Measurements from ENCODE around the gene AP2B1. TPM values are rescaled to one million over a fixed set of nuclear protein-coding genes. Genes with fewer than 3 reads are reported as not detected.

Gene AP2B1
- total and polyA plus RNA-seq, 9 of the 15 experiments (the other 6 are each of a cell fraction or from before 2014, with no cell fraction given): 60.1 to 287 (median 105) TPM

DNA sequence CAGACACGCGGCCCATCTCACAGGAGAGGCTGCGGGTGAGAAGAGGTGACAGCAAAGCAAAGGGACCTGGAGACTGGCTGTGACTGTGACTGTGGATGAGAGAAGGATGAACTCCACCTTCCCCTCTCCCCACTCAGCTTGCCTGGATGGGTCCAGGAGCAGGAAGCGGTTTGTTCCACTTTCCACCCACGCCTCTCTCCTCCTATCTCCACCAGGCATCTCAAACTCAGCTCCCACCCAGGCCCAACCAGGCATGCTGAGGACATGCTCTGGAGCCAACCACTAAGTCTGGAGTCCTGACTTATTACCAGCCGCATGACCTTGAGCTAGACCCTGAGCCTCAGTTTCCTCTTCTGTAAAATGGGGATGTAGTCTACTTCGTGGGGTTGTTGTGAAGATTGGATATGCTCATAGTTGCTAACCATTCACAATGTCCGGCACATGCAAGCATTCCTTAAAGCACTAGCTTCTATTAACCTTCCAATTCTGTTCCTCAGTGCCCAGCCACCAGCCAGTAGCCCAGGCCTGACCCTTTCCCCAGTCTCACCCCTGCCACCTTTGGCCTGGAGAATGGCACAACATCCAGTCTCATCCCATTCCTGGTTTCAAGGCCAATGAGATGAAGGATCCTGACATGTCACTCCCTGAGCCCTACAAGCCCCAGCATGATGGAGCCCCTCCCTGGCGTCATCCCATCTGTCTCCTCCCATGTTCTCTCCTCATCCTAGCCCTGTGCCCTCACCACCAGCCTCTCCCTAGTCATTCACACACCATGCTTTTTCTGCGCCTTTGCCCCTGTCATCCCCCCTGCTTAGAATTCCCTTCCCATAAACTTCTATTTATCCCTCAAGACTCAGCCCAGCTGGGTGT is 163.6 kb downstream of the AP2B1 start (continued):
- TF ChIP-seq, protein P1, sequence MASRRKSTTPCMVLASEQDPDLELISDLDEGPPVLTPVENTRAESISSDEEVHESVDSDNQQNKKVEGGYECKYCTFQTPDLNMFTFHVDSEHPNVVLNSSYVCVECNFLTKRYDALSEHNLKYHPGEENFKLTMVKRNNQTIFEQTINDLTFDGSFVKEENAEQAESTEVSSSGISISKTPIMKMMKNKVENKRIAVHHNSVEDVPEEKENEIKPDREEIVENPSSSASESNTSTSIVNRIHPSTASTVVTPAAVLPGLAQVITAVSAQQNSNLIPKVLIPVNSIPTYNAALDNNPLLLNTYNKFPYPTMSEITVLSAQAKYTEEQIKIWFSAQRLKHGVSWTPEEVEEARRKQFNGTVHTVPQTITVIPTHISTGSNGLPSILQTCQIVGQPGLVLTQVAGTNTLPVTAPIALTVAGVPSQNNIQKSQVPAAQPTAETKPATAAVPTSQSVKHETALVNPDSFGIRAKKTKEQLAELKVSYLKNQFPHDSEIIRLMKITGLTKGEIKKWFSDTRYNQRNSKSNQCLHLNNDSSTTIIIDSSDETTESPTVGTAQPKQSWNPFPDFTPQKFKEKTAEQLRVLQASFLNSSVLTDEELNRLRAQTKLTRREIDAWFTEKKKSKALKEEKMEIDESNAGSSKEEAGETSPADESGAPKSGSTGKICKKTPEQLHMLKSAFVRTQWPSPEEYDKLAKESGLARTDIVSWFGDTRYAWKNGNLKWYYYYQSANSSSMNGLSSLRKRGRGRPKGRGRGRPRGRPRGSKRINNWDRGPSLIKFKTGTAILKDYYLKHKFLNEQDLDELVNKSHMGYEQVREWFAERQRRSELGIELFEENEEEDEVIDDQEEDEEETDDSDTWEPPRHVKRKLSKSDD (conservative IDR thresholded peaks at IDR 0.05; ENCODE audit: low read length): no peak
- TF ChIP-seq, protein P2, sequence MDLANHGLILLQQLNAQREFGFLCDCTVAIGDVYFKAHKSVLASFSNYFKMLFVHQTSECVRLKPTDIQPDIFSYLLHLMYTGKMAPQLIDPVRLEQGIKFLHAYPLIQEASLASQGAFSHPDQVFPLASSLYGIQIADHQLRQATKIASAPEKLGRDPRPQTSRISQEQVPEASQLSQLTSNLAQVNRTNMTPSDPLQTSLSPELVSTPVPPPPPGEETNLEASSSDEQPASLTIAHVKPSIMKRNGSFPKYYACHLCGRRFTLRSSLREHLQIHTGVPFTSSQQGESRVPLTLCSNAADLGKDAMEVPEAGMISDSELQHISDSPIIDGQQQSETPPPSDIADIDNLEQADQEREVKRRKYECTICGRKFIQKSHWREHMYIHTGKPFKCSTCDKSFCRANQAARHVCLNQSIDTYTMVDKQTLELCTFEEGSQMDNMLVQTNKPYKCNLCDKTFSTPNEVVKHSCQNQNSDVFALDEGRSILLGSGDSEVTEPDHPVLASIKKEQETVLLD (IDR thresholded peaks at IDR 0.05): no peak
- no peak for TF ChIP-seq ZNF561 (CRISPR knock-in tag; conservative IDR thresholded peaks at IDR 0.05)
- no peak for TF ChIP-seq MAFG (tag; conservative IDR thresholded peaks at IDR 0.05)
- no peak for TF ChIP-seq CBX8 (IDR thresholded peaks at IDR 0.05; ENCODE audit: borderline replicate concordance, extremely low read depth, low read depth, low read length, poor library complexity, severe bottlenecking)
- TF ChIP-seq, protein P3, sequence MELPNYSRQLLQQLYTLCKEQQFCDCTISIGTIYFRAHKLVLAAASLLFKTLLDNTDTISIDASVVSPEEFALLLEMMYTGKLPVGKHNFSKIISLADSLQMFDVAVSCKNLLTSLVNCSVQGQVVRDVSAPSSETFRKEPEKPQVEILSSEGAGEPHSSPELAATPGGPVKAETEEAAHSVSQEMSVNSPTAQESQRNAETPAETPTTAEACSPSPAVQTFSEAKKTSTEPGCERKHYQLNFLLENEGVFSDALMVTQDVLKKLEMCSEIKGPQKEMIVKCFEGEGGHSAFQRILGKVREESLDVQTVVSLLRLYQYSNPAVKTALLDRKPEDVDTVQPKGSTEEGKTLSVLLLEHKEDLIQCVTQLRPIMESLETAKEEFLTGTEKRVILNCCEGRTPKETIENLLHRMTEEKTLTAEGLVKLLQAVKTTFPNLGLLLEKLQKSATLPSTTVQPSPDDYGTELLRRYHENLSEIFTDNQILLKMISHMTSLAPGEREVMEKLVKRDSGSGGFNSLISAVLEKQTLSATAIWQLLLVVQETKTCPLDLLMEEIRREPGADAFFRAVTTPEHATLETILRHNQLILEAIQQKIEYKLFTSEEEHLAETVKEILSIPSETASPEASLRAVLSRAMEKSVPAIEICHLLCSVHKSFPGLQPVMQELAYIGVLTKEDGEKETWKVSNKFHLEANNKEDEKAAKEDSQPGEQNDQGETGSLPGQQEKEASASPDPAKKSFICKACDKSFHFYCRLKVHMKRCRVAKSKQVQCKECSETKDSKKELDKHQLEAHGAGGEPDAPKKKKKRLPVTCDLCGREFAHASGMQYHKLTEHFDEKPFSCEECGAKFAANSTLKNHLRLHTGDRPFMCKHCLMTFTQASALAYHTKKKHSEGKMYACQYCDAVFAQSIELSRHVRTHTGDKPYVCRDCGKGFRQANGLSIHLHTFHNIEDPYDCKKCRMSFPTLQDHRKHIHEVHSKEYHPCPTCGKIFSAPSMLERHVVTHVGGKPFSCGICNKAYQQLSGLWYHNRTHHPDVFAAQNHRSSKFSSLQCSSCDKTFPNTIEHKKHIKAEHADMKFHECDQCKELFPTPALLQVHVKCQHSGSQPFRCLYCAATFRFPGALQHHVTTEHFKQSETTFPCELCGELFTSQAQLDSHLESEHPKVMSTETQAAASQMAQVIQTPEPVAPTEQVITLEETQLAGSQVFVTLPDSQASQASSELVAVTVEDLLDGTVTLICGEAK (IDR thresholded peaks at IDR 0.05): no peak
- TF ChIP-seq, protein P3 (CRISPR knock-in tag; IDR thresholded peaks at IDR 0.05): no peak
- TF ChIP-seq ZEB2 (IDR thresholded peaks at IDR 0.05): no peak
- no peak for TF ChIP-seq SMC3 (conservative IDR thresholded peaks at IDR 0.05; ENCODE audit: insufficient read depth, low read depth, low read length)
- no peak for TF ChIP-seq ZNF232 (CRISPR knock-in tag; IDR thresholded peaks at IDR 0.05)
- TF ChIP-seq, protein P4, sequence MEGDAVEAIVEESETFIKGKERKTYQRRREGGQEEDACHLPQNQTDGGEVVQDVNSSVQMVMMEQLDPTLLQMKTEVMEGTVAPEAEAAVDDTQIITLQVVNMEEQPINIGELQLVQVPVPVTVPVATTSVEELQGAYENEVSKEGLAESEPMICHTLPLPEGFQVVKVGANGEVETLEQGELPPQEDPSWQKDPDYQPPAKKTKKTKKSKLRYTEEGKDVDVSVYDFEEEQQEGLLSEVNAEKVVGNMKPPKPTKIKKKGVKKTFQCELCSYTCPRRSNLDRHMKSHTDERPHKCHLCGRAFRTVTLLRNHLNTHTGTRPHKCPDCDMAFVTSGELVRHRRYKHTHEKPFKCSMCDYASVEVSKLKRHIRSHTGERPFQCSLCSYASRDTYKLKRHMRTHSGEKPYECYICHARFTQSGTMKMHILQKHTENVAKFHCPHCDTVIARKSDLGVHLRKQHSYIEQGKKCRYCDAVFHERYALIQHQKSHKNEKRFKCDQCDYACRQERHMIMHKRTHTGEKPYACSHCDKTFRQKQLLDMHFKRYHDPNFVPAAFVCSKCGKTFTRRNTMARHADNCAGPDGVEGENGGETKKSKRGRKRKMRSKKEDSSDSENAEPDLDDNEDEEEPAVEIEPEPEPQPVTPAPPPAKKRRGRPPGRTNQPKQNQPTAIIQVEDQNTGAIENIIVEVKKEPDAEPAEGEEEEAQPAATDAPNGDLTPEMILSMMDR (IDR thresholded peaks at IDR 0.05 in 2 of 3, conservative IDR thresholded peaks at IDR 0.05 in 1 of 3; ENCODE audit: insufficient read depth in 2 of 3, low read depth in 1 of 3, low read length in 3 of 3): no peak

Data from K562 (cell line).